DMS53 treated with DMSO at 0.1 percent for 48 hours (cell line): ENCODE data around the gene SPINT2.
A peak's percentile ranks its signal among the peaks of the same experiment; 100 is the strongest.

Experiments
- DNase-seq: peaks from one replicate; lab custom pipeline; 2025; ENCODE audit not compliant: unreplicated experiment; lab: John Stamatoyannopoulos, UW

Gene SPINT2

GRCh38 chr19:38266981-38267597, 2.7 kb downstream of the SPINT2 start:
- peak; percentile 69 for DNase-seq

GRCh38 chr19:38267761-38268483, 3.5 kb downstream of the SPINT2 start:
- DNase-seq: no peak

GRCh38 chr19:38268539-38268938, 4.2 kb downstream of the SPINT2 start:
- no peak for DNase-seq

GRCh38 chr19:38270587-38271167, 6.3 kb downstream of the SPINT2 start:
- DNase-seq: no peak

- DNase-seq: no peak
Measured at GRCh38 chr19:38273499-38273898, 9.1 kb downstream of the SPINT2 start.

GRCh38 chr19:38274739-38275138, 10.4 kb downstream of the SPINT2 start:
- no peak for DNase-seq

- no peak for DNase-seq
Measured at GRCh38 chr19:38276942-38277517, 12.7 kb downstream of the SPINT2 start.

- DNase-seq: no peak
Measured at GRCh38 chr19:38277549-38277948, 13.2 kb downstream of the SPINT2 start.

- no peak for DNase-seq
Measured at GRCh38 chr19:38277969-38278680, 13.8 kb downstream of the SPINT2 start.

- no peak for DNase-seq
Measured at GRCh38 chr19:38278751-38279150, 14.4 kb downstream of the SPINT2 start.

GRCh38 chr19:38280030-38280921, 15.9 kb downstream of the SPINT2 start:
- DNase-seq: no peak

- DNase-seq: no peak
Measured at GRCh38 chr19:38281811-38282566, 17.6 kb downstream of the SPINT2 start.

- no peak for DNase-seq
Measured at GRCh38 chr19:38283271-38283670, 18.9 kb downstream of the SPINT2 start.

GRCh38 chr19:38284422-38284821, 20.0 kb downstream of the SPINT2 start:
- no peak for DNase-seq

GRCh38 chr19:38285567-38285966, 21.2 kb downstream of the SPINT2 start:
- DNase-seq: no peak

- no peak for DNase-seq
Measured at GRCh38 chr19:38287604-38288003, 23.2 kb downstream of the SPINT2 start.

- no peak for DNase-seq
Measured at GRCh38 chr19:38288123-38288855, 23.9 kb downstream of the SPINT2 start.

- no peak for DNase-seq
Measured at GRCh38 chr19:38289955-38290354, 25.6 kb downstream of the SPINT2 start.

- DNase-seq: no peak
Measured at GRCh38 chr19:38290631-38291147, 26.3 kb downstream of the SPINT2 start.
